ENCODE measurements around the gene DLGAP1. TPM values are rescaled to one million over a fixed set of nuclear protein-coding genes. Genes with fewer than 3 reads are reported as not detected.

The DLGAP1 gene
- total and polyA plus RNA-seq, 2 of the 4 experiments (the other 2 are of a cell fraction), result under 0.01 to 0.09 TPM

- Histone ChIP-seq H3K9me1 (ENCODE audit: insufficient read depth, low read length) (no peaks in the 10 kb centered on the region; the same call in 1 of the 2 replicates), H3K27me3 (ENCODE audit: control insufficient read depth, insufficient read depth, low read length) (no peaks in the 10 kb centered on the region), H3K36me3 (ENCODE audit: control insufficient read depth, insufficient read depth, low read length) (no peaks in the 10 kb centered on the region), H3K4me1 (ENCODE audit: control insufficient read depth, insufficient read depth, low read length) (peaks cover 9% of the 10 kb centered on the region), H2BK120ac (ENCODE audit: low read depth, low read length) (peak overlapping the region; percentile 72), H2AK5ac (ENCODE audit: low read depth, low read length) (no peak overlapping the region), H4K8ac (ENCODE audit: low read depth in 2 of 2, low read length in 2 of 2) (peak overlapping the region; percentile 3 to 83; a peak in 2 of 4 replicates), H4K91ac (ENCODE audit: insufficient read depth, low read depth, low read length) (no peak overlapping the region), H3K56ac (ENCODE audit: extremely low read depth, insufficient read depth, low read length) (peak overlapping the region; percentile 67), H4K20me1 (ENCODE audit: insufficient read depth, low read length) (no peaks in the 10 kb centered on the region), H2BK15ac (ENCODE audit: low read depth, low read length) (0 out of 3 replicates have a peak overlapping the region, but pooled peaks have one; percentile 67), H2AK9ac (replicated peaks; ENCODE audit: low read depth, low read length, poor library complexity) (no peak overlapping the region), H3K14ac (replicated peaks; ENCODE audit: low read depth, low read length) (peak overlapping the region; percentile 91; the same call in 1 of the 2 replicates), H3K79me1 (ENCODE audit: low read depth in 1 of 2, low read length in 2 of 2) (no peaks in the 10 kb centered on the region), H3K9ac (ENCODE audit: low read depth, low read length) (no peak overlapping the region; the same call in 1 of the 2 replicates), H3K4me2 (ENCODE audit: low read depth, low read length) (peak overlapping the region; percentile 38; the same call in 1 of the 2 replicates), H3K23ac (ENCODE audit: low read depth, low read length) (peak overlapping the region; percentile 79; the same call in 1 of the 2 replicates), H4K5ac (ENCODE audit: low read depth, low read length) (peak overlapping the region; percentile 97; the same call in 1 of the 2 replicates), H3K4me3 (ENCODE audit: insufficient read depth, low read depth, low read length) (no peak overlapping the region), H2BK5ac (ENCODE audit: low read depth, low read length, poor library complexity, severe bottlenecking) (peak overlapping the region; percentile 100), H3K18ac (ENCODE audit: low read depth, low read length) (peak overlapping the region; percentile 99; the same call in 1 of the 2 replicates), H2BK20ac (ENCODE audit: low read depth, low read length) (peak overlapping the region; percentile 86; the same call in 1 of the 2 replicates), H3K4ac (ENCODE audit: low read depth, low read length) (peak overlapping the region; percentile 24; the same call in 1 of the 2 replicates), H2AFZ (replicated peaks; ENCODE audit: low read length, poor library complexity) (no peak overlapping the region), H3K9me3 (ENCODE audit: control insufficient read depth, insufficient read depth, low read length) (peaks cover 2% of the 10 kb centered on the region; the same call in 1 of the 2 replicates), H3K27ac (ENCODE audit: insufficient read depth, low read length) (peak overlapping the region; percentile 15; the same call in 1 of the 2 replicates)
- ATAC-seq (ENCODE audit: low read depth) (peak; percentile 50), DNase-seq (no peak)
- in situ Hi-C loops (cut with MboI; ENCODE audit: low sequenced_read_pairs), result no loop called here
- intact Hi-C loops (cut with micrococcal nuclease), result no loop called here
- no TSS peak for BruUV-seq (replicated peaks)
- dilution Hi-C loops (cut with HindIII; ENCODE audit: low sequenced_read_pairs, unreplicated experiment), result no loop called here
- ChIA-PET POLR2A (ENCODE audit: unreplicated experiment) (no interaction called here), CTCF (no interaction called here)
- no peak for TF ChIP-seq MXI1 (IDR thresholded peaks at IDR 0.05; ENCODE audit: borderline replicate concordance, low read depth, low read length)
- no peak for TF ChIP-seq USF2 (IDR thresholded peaks at IDR 0.05; ENCODE audit: low read depth, low read length)
- no peak for TF ChIP-seq CTCF (conservative IDR thresholded peaks at IDR 0.05; ENCODE audit: low read depth, low read length)
- TF ChIP-seq SMC3 (IDR thresholded peaks at IDR 0.05; ENCODE audit: low read depth, low read length), result no peak
- TF ChIP-seq FOS (IDR thresholded peaks at IDR 0.05; ENCODE audit: low read depth, low read length), result no peak
- TF ChIP-seq RAD21 (IDR thresholded peaks at IDR 0.05; ENCODE audit: low read length), result no peak
- TF ChIP-seq MAZ (IDR thresholded peaks at IDR 0.05; ENCODE audit: borderline replicate concordance, low read depth, low read length), result no peak
- TF ChIP-seq BHLHE40 (IDR thresholded peaks at IDR 0.05; ENCODE audit: low read depth, low read length), result no peak
- no peak for TF ChIP-seq NFE2L2 (IDR thresholded peaks at IDR 0.05; ENCODE audit: low read depth, low read length)
- TF ChIP-seq RCOR1 (IDR thresholded peaks at IDR 0.05; ENCODE audit: insufficient replicate concordance, low read length), result no peak
- TF ChIP-seq MAFK (IDR thresholded peaks at IDR 0.05; ENCODE audit: low read depth, low read length), result no peak
- no peak for TF ChIP-seq CHD1 (IDR thresholded peaks at IDR 0.05; ENCODE audit: low read depth, low read length)
- TF ChIP-seq RFX5 (IDR thresholded peaks at IDR 0.05; ENCODE audit: low read depth, low read length), result no peak
- no peak for TF ChIP-seq POLR2A (IDR thresholded peaks at IDR 0.05; ENCODE audit: low read depth, low read length)
- TF ChIP-seq, protein P1, sequence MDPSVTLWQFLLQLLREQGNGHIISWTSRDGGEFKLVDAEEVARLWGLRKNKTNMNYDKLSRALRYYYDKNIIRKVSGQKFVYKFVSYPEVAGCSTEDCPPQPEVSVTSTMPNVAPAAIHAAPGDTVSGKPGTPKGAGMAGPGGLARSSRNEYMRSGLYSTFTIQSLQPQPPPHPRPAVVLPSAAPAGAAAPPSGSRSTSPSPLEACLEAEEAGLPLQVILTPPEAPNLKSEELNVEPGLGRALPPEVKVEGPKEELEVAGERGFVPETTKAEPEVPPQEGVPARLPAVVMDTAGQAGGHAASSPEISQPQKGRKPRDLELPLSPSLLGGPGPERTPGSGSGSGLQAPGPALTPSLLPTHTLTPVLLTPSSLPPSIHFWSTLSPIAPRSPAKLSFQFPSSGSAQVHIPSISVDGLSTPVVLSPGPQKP (IDR thresholded peaks at IDR 0.05; ENCODE audit: borderline replicate concordance, low read depth, low read length), result no peak
- WGBS, 2 experiments (ENCODE audit: extremely low coverage in 2 of 2, insufficient read length in 1 of 2), result no CpG with 5 or more reads among the region's 3 CpGs
These were observed 766.0 kb downstream of the DLGAP1 start for GRCh38 chr18:3689091-3689490.
